K562 (cell line): ENCODE measurements around the gene TRABD2B. TPM values are rescaled to one million over a fixed set of nuclear protein-coding genes. Genes with fewer than 3 reads are reported as not detected.
"Not testable (repeated sequence)": the region's sequence is repeated elsewhere in the genome, so short reads cannot be mapped to it uniquely, and the experiment has no call there.

ENCODE experiments used
- ATAC-seq: fragments of 200-7000 bp; cut with Tn5 transposase; 3 replicates; pipeline ENCODE4 v1.9.1; 2020; ENCODE audit warnings: moderate library complexity
- BruUV-seq: library from RNA; stranded (reverse); fragments of 400-500 nt; replicated peaks from 2 replicates; lab custom pipeline; 2021; lab: Mats Ljungman, UMichigan
- CTCF ChIA-PET: fragments of 300-600 bp; formaldehyde crosslinking; extraction: SDS; loops from one replicate; lab custom pipeline; 2021; ENCODE audit warnings: low intra/inter-chr PET ratio; lab: Yijun Ruan, JAX
- POLR2A ChIA-PET: fragments of 300-600, 350-650 bp; sonication (Branson Sonifier 250); formaldehyde crosslinking; extraction: SDS; loops from one replicate; lab custom pipeline; 2021; ENCODE audit warnings: antibody characterized with exemption, inconsistent platforms; lab: Yijun Ruan, JAX
- DNase-seq, 4 experiments: peaks; one replicate each; pipeline versions ENCODE4 v3.0.0 to v3.0.0-alpha.2; 2011 to 2018; ENCODE audit warnings: low spot score in 3 of 4, mixed read lengths in 3 of 4; ENCODE audit errors: extremely low read depth in 1 of 4
- FAIRE-seq: peaks from 2 replicates; lab custom pipeline; 2011; peaks lifted over from hg19 to GRCh38; lab: Jason Lieb, UNC
- H2AFZ ChIP-seq: 2 replicates; pipeline ENCODE4 v1.6.0; 2011; ENCODE audit warnings: low read depth, low read length, control low read depth, inconsistent platforms
- H3K27ac ChIP-seq: fragments of 200-600 bp; 3 replicates; pipeline ENCODE4 v1.8.0; 2011; ENCODE audit warnings: low read depth, mild to moderate bottlenecking, control low read depth, inconsistent platforms, low read length, moderate library complexity, mixed read lengths; ENCODE audit errors: extremely low read depth
- H3K27me3 ChIP-seq, 2 experiments: fragments of 300-600 bp in 1 of 2; 2 replicates in 1 of 2; 3 replicates in 1 of 2; pipeline versions ENCODE4 v1.6.0 to v1.8.0; 2011; ENCODE audit warnings: inconsistent platforms in 2 of 2, low read length in 2 of 2, mild to moderate bottlenecking in 1 of 2, mixed read lengths in 1 of 2, moderate library complexity in 1 of 2; ENCODE audit not compliant: control insufficient read depth in 2 of 2, insufficient read depth in 2 of 2
- H3K36me3 ChIP-seq: fragments of 300-600 bp; 3 replicates; pipeline ENCODE4 v1.8.0; 2011; ENCODE audit warnings: mild to moderate bottlenecking, low read length, inconsistent platforms; ENCODE audit not compliant: control insufficient read depth, insufficient read depth
- H3K4me1 ChIP-seq, 2 experiments: fragments of 200-600 bp in 1 of 2; replicated peaks in 1 of 2; 2 replicates in 1 of 2; 3 replicates in 1 of 2; pipeline versions ENCODE4 v1.5.1 to v1.8.0; 2011; ENCODE audit warnings: inconsistent platforms in 2 of 2, low read length in 2 of 2, mild to moderate bottlenecking in 1 of 2, mixed read lengths in 1 of 2, moderate library complexity in 1 of 2; ENCODE audit not compliant: control insufficient read depth in 2 of 2, insufficient read depth in 2 of 2
- H3K4me2 ChIP-seq: 2 replicates; pipeline ENCODE4 v1.6.1; 2011; ENCODE audit warnings: low read length, control low read depth, inconsistent platforms, mixed read lengths; ENCODE audit not compliant: insufficient read depth
- H3K4me3 ChIP-seq: fragments of 200-600 bp; sonication (generic), shearing (Covaris generic); 2 replicates; pipeline ENCODE4 v1.5.1; 2016; ENCODE audit warnings: control low read depth, inconsistent platforms
- H3K79me2 ChIP-seq: fragments of 200-600 bp; 3 replicates; pipeline ENCODE4 v1.8.0; 2011; ENCODE audit warnings: low read length, inconsistent platforms; ENCODE audit not compliant: control insufficient read depth, insufficient read depth
- H3K9ac ChIP-seq, 2 experiments: 2 replicates each; pipeline versions ENCODE4 v1.6.0 to v1.6.1; 2011; ENCODE audit warnings: low read depth in 2 of 2, low read length in 2 of 2, control low read depth in 1 of 2, inconsistent platforms in 1 of 2, mild to moderate bottlenecking in 1 of 2, mixed read lengths in 1 of 2; ENCODE audit not compliant: insufficient read depth in 1 of 2
- H3K9me1 ChIP-seq: one replicate; pipeline ENCODE4 v1.6.0; 2011; ENCODE audit warnings: inconsistent platforms, mild to moderate bottlenecking, low read length, moderate library complexity; ENCODE audit not compliant: control insufficient read depth, insufficient read depth
- H3K9me3 ChIP-seq: replicated peaks from 2 replicates; pipeline ENCODE4 v1.5.1; 2011; ENCODE audit warnings: low read depth, low read length, inconsistent platforms; ENCODE audit not compliant: control insufficient read depth, insufficient read depth
- H4K20me1 ChIP-seq: replicated peaks from 2 replicates; pipeline ENCODE4 v1.6.1; 2011; ENCODE audit warnings: low read length, inconsistent platforms, mixed read lengths; ENCODE audit not compliant: control insufficient read depth, insufficient read depth
- SUPT5H ChIP-seq: fragments of 450-650 bp; IDR thresholded peaks from 2 replicates; pipeline ENCODE4 v1.6.1; 2016
- WGBS: fragments of 100-300 bp; shearing (Covaris generic); methylation state at CpG from one replicate; pipeline ENCODE4 v1.1.6; 2016; ENCODE audit warnings: low coverage, mixed read lengths; ENCODE audit not compliant: insufficient coverage; ENCODE audit errors: missing lambda C conversion rate; 5-methylcytosine and 5-hydroxymethylcytosine counted together
- in situ Hi-C: fragments of 300-500 bp; cut with MboI; formaldehyde crosslinking; loops from 4 replicates; pipeline ENCODE4 v1.15.0; 2018; ENCODE audit warnings: inconsistent platforms, mixed read lengths
- intact Hi-C: fragments of 100-400 bp; cut with micrococcal nuclease; formaldehyde crosslinking; loops from 2 replicates; pipeline ENCODE4 v1.14.2; 2022
- polyA plus RNA-seq, 8 experiments: library from polyadenylated mRNA; depleted of rRNA in 4 of 8; stranded (reverse) in 5 of 8; unstranded in 3 of 8; fragments of >200 nt; fragmentation: Nextera tagmentation in 2 of 8; fragmentation: Illumina TruSeq in 1 of 8; extraction: Ambion mirVana in 2 of 8; extraction: Trizol in 1 of 8; gene quantifications; 2 replicates each; pipeline versions ENCODE4 v1.2.1 to v1.2.3, GENCODE V29; 2011 to 2014; ENCODE audit warnings: inconsistent platforms in 1 of 8, missing spikeins in 1 of 8
- total RNA-seq, 7 experiments: library from RNA; depleted of rRNA in 6 of 7; stranded (reverse); fragments of >200 nt in 6 of 7; fragmentation: Illumina TruSeq in 2 of 7; extraction: Trizol in 2 of 7; gene quantifications; 2 replicates each; pipeline versions ENCODE4 v1.2.1 to v1.2.3, GENCODE V29; 2011 to 2021; ENCODE audit warnings: low replicate concordance in 1 of 7
- TF ChIP-seq, protein P1 (sequence below): fragments of 200-800 bp; sonication (Bioruptor generic); IDR thresholded peaks from 2 replicates; pipeline ENCODE4 v1.6.1; 2017; ENCODE audit warnings: missing genetic modification characterization, missing compliant biosample characterization

Gene TRABD2B
- total and polyA plus RNA-seq, 9 of the 15 experiments (the other 6 are each of a cell fraction or from before 2014, with no cell fraction given), result not detected

DNA sequence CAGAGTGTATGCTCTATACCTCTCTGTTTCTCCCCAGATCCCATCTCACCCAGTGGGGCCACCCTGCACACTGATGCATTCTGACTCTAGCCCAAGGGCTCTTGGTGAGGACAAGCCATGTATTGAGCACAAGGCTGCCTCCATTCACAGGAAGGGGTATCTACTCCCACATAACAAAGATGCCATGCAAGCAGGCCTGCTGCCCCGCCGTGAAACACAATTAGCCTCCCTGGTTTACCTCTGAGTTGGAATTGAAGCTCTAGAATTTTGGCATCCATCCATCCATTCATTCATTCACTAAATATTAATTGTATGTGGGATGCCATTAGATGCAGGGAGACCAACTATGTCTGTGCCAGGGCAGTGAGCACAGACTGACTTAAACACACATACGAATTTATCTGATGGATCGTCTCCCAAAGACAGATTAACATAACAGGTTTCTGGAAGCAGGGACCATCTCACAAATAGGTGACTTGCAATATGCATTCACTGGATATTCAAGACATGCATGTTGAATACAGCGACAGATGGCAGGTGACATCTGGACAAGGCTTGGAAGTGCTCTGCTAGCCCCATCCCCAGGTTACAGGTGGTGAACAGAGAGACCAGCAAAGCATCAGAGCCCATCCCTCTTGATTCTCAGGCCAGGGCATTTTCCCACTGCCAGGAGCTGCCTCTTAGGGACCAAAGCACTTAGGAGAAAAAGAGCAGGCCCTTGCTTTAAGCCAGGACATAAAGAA lies 34.3 kb downstream of the TRABD2B start (continued):
- no peak for TF ChIP-seq SUPT5H
- TF ChIP-seq, protein P1, sequence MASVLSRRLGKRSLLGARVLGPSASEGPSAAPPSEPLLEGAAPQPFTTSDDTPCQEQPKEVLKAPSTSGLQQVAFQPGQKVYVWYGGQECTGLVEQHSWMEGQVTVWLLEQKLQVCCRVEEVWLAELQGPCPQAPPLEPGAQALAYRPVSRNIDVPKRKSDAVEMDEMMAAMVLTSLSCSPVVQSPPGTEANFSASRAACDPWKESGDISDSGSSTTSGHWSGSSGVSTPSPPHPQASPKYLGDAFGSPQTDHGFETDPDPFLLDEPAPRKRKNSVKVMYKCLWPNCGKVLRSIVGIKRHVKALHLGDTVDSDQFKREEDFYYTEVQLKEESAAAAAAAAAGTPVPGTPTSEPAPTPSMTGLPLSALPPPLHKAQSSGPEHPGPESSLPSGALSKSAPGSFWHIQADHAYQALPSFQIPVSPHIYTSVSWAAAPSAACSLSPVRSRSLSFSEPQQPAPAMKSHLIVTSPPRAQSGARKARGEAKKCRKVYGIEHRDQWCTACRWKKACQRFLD (CRISPR knock-in tag), result no peak
- TF ChIP-seq, all 486 proteins: peak for 0

DNA sequence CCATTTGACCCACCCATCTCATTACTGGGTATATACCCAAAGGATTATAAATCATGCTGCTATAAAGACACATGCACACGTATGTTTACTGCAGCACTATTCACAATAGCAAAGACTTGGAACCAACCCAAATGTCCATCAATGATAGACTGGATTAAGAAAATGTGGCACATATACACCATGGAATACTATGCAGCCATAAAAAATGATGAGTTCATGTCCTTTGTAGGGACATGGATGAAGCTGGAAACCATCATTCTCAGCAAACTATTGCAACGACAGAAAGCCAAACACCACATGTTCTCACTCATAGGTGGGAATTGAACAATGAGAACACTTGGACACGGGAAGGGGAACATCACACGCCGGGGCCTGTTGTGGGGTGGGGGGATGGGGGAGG lies 35.4 kb downstream of the TRABD2B start:
- H3K4me1 ChIP-seq, ATAC-seq, H3K9me3 ChIP-seq, H3K36me3 ChIP-seq, H4K20me1 ChIP-seq, BruUV-seq, intact Hi-C loops, H3K4me2 ChIP-seq, H3K27ac ChIP-seq, H3K9me1 ChIP-seq, FAIRE-seq, CTCF ChIA-PET, DNase-seq, H3K79me2 ChIP-seq, in situ Hi-C loops, H3K4me3 ChIP-seq, H3K27me3 ChIP-seq, H3K9ac ChIP-seq, POLR2A ChIA-PET, H2AFZ ChIP-seq: not testable (repeated sequence)
- 0% methylated on average over 2 of the region's 5 CpGs for WGBS

DNA sequence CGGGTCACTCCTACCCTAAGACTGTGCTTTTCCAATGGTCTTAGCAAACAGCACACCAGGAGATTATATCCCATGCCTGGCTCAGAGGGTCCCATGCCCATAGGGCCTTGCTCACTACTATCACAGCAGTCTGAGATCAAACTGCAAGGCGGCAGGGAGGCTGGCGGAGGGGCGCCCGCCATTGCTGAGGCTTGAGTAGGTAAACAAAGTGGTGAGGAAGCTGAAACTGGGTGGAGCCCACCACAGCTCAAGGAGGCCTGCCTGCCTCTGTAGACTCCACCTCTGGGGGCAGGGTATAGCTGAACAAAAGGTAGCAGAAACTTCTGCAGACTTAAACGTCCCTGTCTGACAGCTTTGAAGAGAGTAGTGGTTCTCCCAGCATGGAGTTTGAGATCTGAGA lies 40.7 kb downstream of the TRABD2B start:
- ATAC-seq, H2AFZ ChIP-seq, DNase-seq, intact Hi-C loops, H3K79me2 ChIP-seq, FAIRE-seq, H3K9me3 ChIP-seq, H3K9me1 ChIP-seq, H3K4me1 ChIP-seq, CTCF ChIA-PET, H3K27ac ChIP-seq, H3K4me2 ChIP-seq, POLR2A ChIA-PET, H4K20me1 ChIP-seq, in situ Hi-C loops, H3K9ac ChIP-seq, H3K4me3 ChIP-seq, BruUV-seq, H3K36me3 ChIP-seq: not testable (repeated sequence)
- 3% methylated on average over 6 of the region's 6 CpGs for whole genome bisulfite sequencing
- H3K27me3 ChIP-seq, result peaks cover 0 to 13% of the 10 kb centered on the region in 2 experiments; a peak in 1 of 5 replicates
